IMR-90 (cell line): ENCODE results near the gene TMCO1. TPM values are rescaled to one million over a fixed set of nuclear protein-coding genes. Genes with fewer than 3 reads are reported as not detected.

ENCODE experiments used
- ATAC-seq: fragments of 200-7000 bp; cut with Tn5 transposase; 2 replicates; pipeline ENCODE4 v1.9.1; 2020; ENCODE audit warnings: low read depth, mild to moderate bottlenecking, moderate library complexity
- BruUV-seq: library from RNA; stranded (reverse); fragments of 400-500 nt; replicated peaks from 2 replicates; lab custom pipeline; 2021; lab: Mats Ljungman, UMichigan
- CTCF ChIA-PET: fragments of 300-600 bp; formaldehyde crosslinking; extraction: SDS; loops from one replicate; lab custom pipeline; 2021; ENCODE audit warnings: antibody characterized with exemption; lab: Yijun Ruan, JAX
- POLR2A ChIA-PET: fragments of 300-600 bp; sonication (Branson Sonifier 250); formaldehyde crosslinking; loops from one replicate; lab custom pipeline; 2022; ENCODE audit warnings: antibody characterized with exemption; ENCODE audit not compliant: unreplicated experiment; lab: Charles Lee
- DNase-seq: peaks from one replicate; pipeline ENCODE4 v3.0.0; 2013
- H2AFZ ChIP-seq: replicated peaks from 2 replicates; pipeline ENCODE3; 2013; ENCODE audit warnings: low read length, mild to moderate bottlenecking; ENCODE audit not compliant: poor library complexity
- H2AK5ac ChIP-seq: 2 replicates; pipeline ENCODE4 v1.6.1; 2013; ENCODE audit warnings: low read depth, low read length, inconsistent platforms
- H2AK9ac ChIP-seq: replicated peaks from 2 replicates; pipeline ENCODE3; 2013; ENCODE audit warnings: mild to moderate bottlenecking, low read depth, low read length, moderate library complexity; ENCODE audit not compliant: poor library complexity
- H2BK120ac ChIP-seq: 2 replicates; pipeline ENCODE4 v1.6.1; 2013; ENCODE audit warnings: low read depth, low read length, inconsistent platforms
- H2BK15ac ChIP-seq: 3 replicates; pipeline ENCODE4 v1.6.1; 2013; ENCODE audit warnings: low read depth, low read length, inconsistent platforms
- H2BK20ac ChIP-seq: 2 replicates; pipeline ENCODE4 v1.6.1; 2013; ENCODE audit warnings: low read depth, mild to moderate bottlenecking, inconsistent platforms, low read length, moderate library complexity
- H2BK5ac ChIP-seq: 2 replicates; pipeline ENCODE4 v1.6.1; 2013; ENCODE audit warnings: mild to moderate bottlenecking, low read depth, low read length, inconsistent platforms; ENCODE audit not compliant: poor library complexity, severe bottlenecking
- H3K14ac ChIP-seq: replicated peaks from 2 replicates; pipeline ENCODE4 v1.6.1; 2013; ENCODE audit warnings: low read depth, low read length, inconsistent platforms
- H3K18ac ChIP-seq: 2 replicates; pipeline ENCODE4 v1.6.1; 2013; ENCODE audit warnings: low read depth, low read length, control low read depth
- H3K23ac ChIP-seq: 2 replicates; pipeline ENCODE4 v1.6.1; 2013; ENCODE audit warnings: low read depth, low read length, inconsistent platforms
- H3K27ac ChIP-seq: 2 replicates; pipeline ENCODE4 v1.5.1; 2013; ENCODE audit warnings: mild to moderate bottlenecking, control low read depth, low read length; ENCODE audit not compliant: insufficient read depth
- H3K27me3 ChIP-seq: 2 replicates; pipeline ENCODE4 v1.6.1; 2013; ENCODE audit warnings: low read length; ENCODE audit not compliant: control insufficient read depth, insufficient read depth
- H3K36me3 ChIP-seq: 2 replicates; pipeline ENCODE4 v1.6.1; 2013; ENCODE audit warnings: low read length, mixed read lengths; ENCODE audit not compliant: control insufficient read depth, insufficient read depth
- H3K4ac ChIP-seq: 2 replicates; pipeline ENCODE4 v1.6.1; 2013; ENCODE audit warnings: low read depth, low read length, inconsistent platforms
- H3K4me1 ChIP-seq: 2 replicates; pipeline ENCODE4 v1.6.1; 2013; ENCODE audit warnings: low read length, mixed read lengths; ENCODE audit not compliant: control insufficient read depth, insufficient read depth
- H3K4me2 ChIP-seq: 2 replicates; pipeline ENCODE4 v1.6.1; 2013; ENCODE audit warnings: low read depth, mild to moderate bottlenecking, control low read depth, low read length, moderate library complexity
- H3K4me3 ChIP-seq: 2 replicates; pipeline ENCODE4 v1.5.1; 2013; ENCODE audit warnings: low read depth, mild to moderate bottlenecking, control low read depth, low read length, moderate library complexity; ENCODE audit not compliant: insufficient read depth
- H3K56ac ChIP-seq: 2 replicates; pipeline ENCODE4 v1.6.1; 2013; ENCODE audit warnings: low read length, inconsistent platforms; ENCODE audit not compliant: insufficient read depth; ENCODE audit errors: extremely low read depth
- H3K79me1 ChIP-seq, 2 experiments: 2 replicates each; pipeline ENCODE4 v1.6.1; 2013; ENCODE audit warnings: low read length in 2 of 2, inconsistent platforms in 1 of 2, low read depth in 1 of 2
- H3K9ac ChIP-seq: 2 replicates; pipeline ENCODE4 v1.6.1; 2013; ENCODE audit warnings: low read depth, low read length, control low read depth
- H3K9me1 ChIP-seq: 2 replicates; pipeline ENCODE4 v1.6.1; 2013; ENCODE audit warnings: low read length, inconsistent platforms; ENCODE audit not compliant: insufficient read depth
- H3K9me3 ChIP-seq: 2 replicates; pipeline ENCODE4 v1.6.1; 2013; ENCODE audit warnings: low read length; ENCODE audit not compliant: control insufficient read depth, insufficient read depth
- H4K20me1 ChIP-seq: 2 replicates; pipeline ENCODE4 v1.6.1; 2013; ENCODE audit warnings: low read length, inconsistent platforms; ENCODE audit not compliant: insufficient read depth
- H4K5ac ChIP-seq: 2 replicates; pipeline ENCODE4 v1.6.1; 2013; ENCODE audit warnings: mild to moderate bottlenecking, low read depth, low read length, control low read depth
- H4K8ac ChIP-seq, 2 experiments: 2 replicates each; pipeline ENCODE4 v1.6.1; 2013; ENCODE audit warnings: low read depth in 2 of 2, low read length in 2 of 2, control low read depth in 1 of 2, inconsistent platforms in 1 of 2
- H4K91ac ChIP-seq: 2 replicates; pipeline ENCODE4 v1.6.1; 2013; ENCODE audit warnings: low read depth, low read length, inconsistent platforms; ENCODE audit not compliant: insufficient read depth
- BHLHE40 ChIP-seq: fragments of 150-350 bp; IDR thresholded peaks from 2 replicates; pipeline ENCODE4 v1.6.1; 2016; ENCODE audit warnings: mild to moderate bottlenecking, low read depth, low read length
- CEBPB ChIP-seq: IDR thresholded peaks from 2 replicates; pipeline ENCODE4 v1.6.1; 2012; ENCODE audit warnings: low read depth, low read length, improper control_type of control experiment
- CHD1 ChIP-seq: IDR thresholded peaks from 2 replicates; pipeline ENCODE4 v1.6.1; 2012; ENCODE audit warnings: low read depth, low read length, improper control_type of control experiment
- FOS ChIP-seq: fragments of 150-350 bp; IDR thresholded peaks from 2 replicates; pipeline ENCODE4 v1.6.1; 2016; ENCODE audit warnings: low read depth, low read length
- MAZ ChIP-seq: IDR thresholded peaks from 2 replicates; pipeline ENCODE4 v1.6.1; 2012; ENCODE audit warnings: low read depth, mild to moderate bottlenecking, low read length, improper control_type of control experiment, moderate library complexity, borderline replicate concordance
- MXI1 ChIP-seq: IDR thresholded peaks from 2 replicates; pipeline ENCODE4 v1.6.1; 2012; ENCODE audit warnings: low read depth, mild to moderate bottlenecking, low read length, moderate library complexity, borderline replicate concordance
- POLR2A ChIP-seq: IDR thresholded peaks from 2 replicates; pipeline ENCODE4 v1.6.1; 2012; ENCODE audit warnings: mild to moderate bottlenecking, low read depth, low read length
- RAD21 ChIP-seq: IDR thresholded peaks from 2 replicates; pipeline ENCODE4 v1.6.1; 2012; ENCODE audit warnings: low read length, improper control_type of control experiment
- RCOR1 ChIP-seq: IDR thresholded peaks from 2 replicates; pipeline ENCODE4 v1.6.1; 2012; ENCODE audit warnings: mild to moderate bottlenecking, low read length, improper control_type of control experiment; ENCODE audit not compliant: insufficient replicate concordance
- RFX5 ChIP-seq: IDR thresholded peaks from 2 replicates; pipeline ENCODE4 v1.8.0; 2012; ENCODE audit warnings: low read depth, mild to moderate bottlenecking, low read length, moderate library complexity
- SMC3 ChIP-seq: fragments of 150-350 bp; IDR thresholded peaks from 2 replicates; pipeline ENCODE4 v1.6.1; 2016; ENCODE audit warnings: low read depth, mild to moderate bottlenecking, antibody characterized with exemption, low read length, moderate library complexity
- WGBS, 2 experiments: methylation state at CpG; one replicate each; pipeline versions ENCODE4 v1.1.5 to v1.1.7; 2013; ENCODE audit warnings: missing lambda C conversion rate in 2 of 2; ENCODE audit not compliant: insufficient read length in 1 of 2; ENCODE audit errors: extremely low coverage in 2 of 2; 5-methylcytosine and 5-hydroxymethylcytosine counted together
- dilution Hi-C: fragments of 300-500 bp; cut with HindIII; formaldehyde crosslinking; loops from one replicate; pipeline ENCODE4 v1.14.3; 2018; ENCODE audit warnings: low sequenced_read_pairs; ENCODE audit not compliant: unreplicated experiment
- in situ Hi-C: fragments of 300-500 bp; cut with MboI; formaldehyde crosslinking; loops from 3 replicates; pipeline ENCODE4 v1.14.3; 2019; ENCODE audit warnings: low sequenced_read_pairs, inconsistent platforms, mixed read lengths
- intact Hi-C: fragments of 100-400 bp; cut with micrococcal nuclease; formaldehyde crosslinking; loops from 2 replicates; pipeline ENCODE4 v1.10.0; 2022
- polyA plus RNA-seq, 3 experiments: library from polyadenylated mRNA; depleted of rRNA; stranded (reverse); fragments of >200 nt; gene quantifications; 2 replicates each; pipeline ENCODE4 v1.2.3, GENCODE V29; 2012; ENCODE audit warnings: low replicate concordance in 1 of 3
- total RNA-seq: library from RNA; depleted of rRNA; stranded (reverse); fragments of >200 nt; gene quantifications from 2 replicates; pipeline ENCODE4 v1.2.3, GENCODE V29; 2012
- TF ChIP-seq, protein P1 (sequence below): fragments of 150-350 bp; IDR thresholded peaks from 2 replicates; pipeline ENCODE4 v1.6.1; 2016; ENCODE audit warnings: low read depth, mild to moderate bottlenecking, low read length, moderate library complexity, borderline replicate concordance
- TF ChIP-seq, protein P2 (sequence below): fragments of 150-350 bp; IDR thresholded peaks from 2 replicates; pipeline ENCODE4 v1.6.1; 2017; ENCODE audit warnings: mild to moderate bottlenecking, antibody characterized with exemption, low read length, low read depth

TMCO1 gene
- total and polyA plus RNA-seq, 2 of the 4 experiments (the other 2 are of a cell fraction) = 86.4 to 113 TPM

DNA sequence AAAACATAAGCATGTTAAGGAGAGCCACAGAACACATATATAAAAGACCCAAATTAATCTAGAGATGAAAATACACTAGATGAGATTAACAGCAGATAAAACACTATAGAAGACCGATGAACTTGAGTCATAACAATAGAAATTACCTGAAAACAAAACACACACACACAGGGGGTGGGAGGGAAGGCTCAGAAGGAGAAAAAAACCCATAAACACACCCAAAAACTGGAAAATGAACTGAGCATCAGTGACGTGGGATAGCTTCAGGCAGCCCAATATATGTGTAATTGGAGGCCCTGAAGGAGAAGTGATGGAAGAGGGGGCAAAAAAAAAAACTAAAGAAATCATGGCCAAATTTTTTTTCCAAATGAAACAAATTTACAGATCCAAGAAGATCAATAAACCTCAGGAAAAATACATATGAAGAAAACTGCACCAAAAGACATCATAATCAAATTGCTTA is 81.7 kb downstream of the TMCO1 start:
- ChIA-PET CTCF (no interaction called here), POLR2A (no interaction called here)
- no TSS peak for BruUV-seq
- no peak overlapping the region for H2AK5ac ChIP-seq
- H3K9ac ChIP-seq = no peak overlapping the region
- dilution Hi-C loops (no loop called here), in situ Hi-C loops (no loop called here), intact Hi-C loops (no loop called here)
- no peak overlapping the region for H3K4ac ChIP-seq
- ATAC-seq = no peak
- H3K9me1 ChIP-seq = peaks cover 2% of the 10 kb centered on the region; the same call in 1 of the 2 replicates
- no peak overlapping the region for H2BK5ac ChIP-seq
- H4K20me1 ChIP-seq = peaks cover 3% of the 10 kb centered on the region; the same call in 1 of the 2 replicates
- no peak overlapping the region for H3K56ac ChIP-seq
- H2BK20ac ChIP-seq = no peak overlapping the region
- H2AFZ ChIP-seq = no peak overlapping the region
- H3K14ac ChIP-seq = no peak overlapping the region
- H3K9me3 ChIP-seq = no peaks in the 10 kb centered on the region
- no peak for DNase-seq
- no peak overlapping the region for H2BK120ac ChIP-seq
- H2BK15ac ChIP-seq = no peak overlapping the region
- no peak overlapping the region for H4K5ac ChIP-seq
- H3K27ac ChIP-seq = no peak overlapping the region
- WGBS, 2 experiments = no CpG with 5 or more reads among the region's 2 CpGs
- no peak for TF ChIP-seq BHLHE40
- TF ChIP-seq FOS = no peak
- TF ChIP-seq MAZ = no peak
- TF ChIP-seq, protein P1, sequence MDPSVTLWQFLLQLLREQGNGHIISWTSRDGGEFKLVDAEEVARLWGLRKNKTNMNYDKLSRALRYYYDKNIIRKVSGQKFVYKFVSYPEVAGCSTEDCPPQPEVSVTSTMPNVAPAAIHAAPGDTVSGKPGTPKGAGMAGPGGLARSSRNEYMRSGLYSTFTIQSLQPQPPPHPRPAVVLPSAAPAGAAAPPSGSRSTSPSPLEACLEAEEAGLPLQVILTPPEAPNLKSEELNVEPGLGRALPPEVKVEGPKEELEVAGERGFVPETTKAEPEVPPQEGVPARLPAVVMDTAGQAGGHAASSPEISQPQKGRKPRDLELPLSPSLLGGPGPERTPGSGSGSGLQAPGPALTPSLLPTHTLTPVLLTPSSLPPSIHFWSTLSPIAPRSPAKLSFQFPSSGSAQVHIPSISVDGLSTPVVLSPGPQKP = no peak
- TF ChIP-seq POLR2A = no peak
- TF ChIP-seq SMC3 = no peak
- no peak for TF ChIP-seq MXI1
- no peak for TF ChIP-seq RFX5
- no peak for TF ChIP-seq CEBPB
- no peak for TF ChIP-seq CHD1
- TF ChIP-seq, protein P2, sequence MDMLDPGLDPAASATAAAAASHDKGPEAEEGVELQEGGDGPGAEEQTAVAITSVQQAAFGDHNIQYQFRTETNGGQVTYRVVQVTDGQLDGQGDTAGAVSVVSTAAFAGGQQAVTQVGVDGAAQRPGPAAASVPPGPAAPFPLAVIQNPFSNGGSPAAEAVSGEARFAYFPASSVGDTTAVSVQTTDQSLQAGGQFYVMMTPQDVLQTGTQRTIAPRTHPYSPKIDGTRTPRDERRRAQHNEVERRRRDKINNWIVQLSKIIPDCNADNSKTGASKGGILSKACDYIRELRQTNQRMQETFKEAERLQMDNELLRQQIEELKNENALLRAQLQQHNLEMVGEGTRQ = no peak
- TF ChIP-seq RCOR1 = no peak
- TF ChIP-seq RAD21 = no peak
- no peaks in the 10 kb centered on the region for H3K27me3 ChIP-seq
- peaks cover 18 to 27% of the 10 kb centered on the region in 2 experiments for H3K79me1 ChIP-seq
- H2AK9ac ChIP-seq = no peak overlapping the region
- no peak overlapping the region for H4K8ac ChIP-seq
- H3K4me2 ChIP-seq = no peak overlapping the region
- no peak overlapping the region for H3K4me3 ChIP-seq
- H4K91ac ChIP-seq = no peak overlapping the region
- peaks cover 16% of the 10 kb centered on the region for H3K36me3 ChIP-seq
- H3K18ac ChIP-seq = no peak overlapping the region
- peaks cover 2% of the 10 kb centered on the region; the same call in 1 of the 2 replicates for H3K4me1 ChIP-seq
- H3K23ac ChIP-seq = no peak overlapping the region
